ENCODE data around the gene ALDH3B2. TPM values are rescaled to one million over a fixed set of nuclear protein-coding genes. Genes with fewer than 3 reads are reported as not detected.

The ALDH3B2 gene
- total RNA-seq, 1 experiment from 2014 or later = not detected

- H3K9ac ChIP-seq (ENCODE audit: low read length) = no peak overlapping the region
- intact Hi-C loops (cut with micrococcal nuclease) = loop anchor here (10.0 kb wide), 1 partner anchor 157 kb away; no protein-coding TSS in a partner anchor
- RAD21 ChIA-PET (ENCODE audit: low non-redundant PET in 1 of 2, low total read pairs in 2 of 2, uncharacterized antibody in 2 of 2, unreplicated experiment in 2 of 2) = no interaction called here
- no TSS peak for BruUV-seq (replicated peaks)
- H3K27ac ChIP-seq (ENCODE audit: low read depth, low read length) = no peak overlapping the region
- no peak for ATAC-seq
- H3K4me2 ChIP-seq (ENCODE audit: low read length) = no peak overlapping the region
- no peaks in the 10 kb centered on the region for H3K36me3 ChIP-seq (ENCODE audit: control insufficient read depth in 1 of 2, insufficient read depth in 2 of 2, low read length in 2 of 2)
- no peaks in the 10 kb centered on the region for H3K9me2 ChIP-seq (ENCODE audit: insufficient read depth)
- H3K79me2 ChIP-seq (ENCODE audit: insufficient read depth, low read length) = no peaks in the 10 kb centered on the region
- POLR2A ChIA-PET = no interaction called here
- CTCF ChIA-PET = interaction anchor here (2.0 kb wide), 1 partner anchor 12 kb away, joined by 10 read pairs; no protein-coding TSS in a partner anchor
- peaks cover 2 to 17% of the 10 kb centered on the region in 2 experiments; a peak in 3 of 4 replicates for H3K4me1 ChIP-seq (ENCODE audit: control insufficient read depth in 1 of 2, insufficient read depth in 2 of 2, low read length in 2 of 2)
- no peak for DNase-seq (ENCODE audit: low read depth, low spot score)
- H2AFZ ChIP-seq (ENCODE audit: low read depth, low read length, poor library complexity, severe bottlenecking) = no peak overlapping the region
- TF ChIP-seq SIN3A (IDR thresholded peaks at IDR 0.05; ENCODE audit: low read depth) = no peak
- TF ChIP-seq FOSL1 (IDR thresholded peaks at IDR 0.05; ENCODE audit: low read depth) = no peak
- TF ChIP-seq EZH2phosphoT487 (IDR thresholded peaks at IDR 0.05; ENCODE audit: borderline replicate concordance) = no peak
- no peak for TF ChIP-seq ELF1 (IDR thresholded peaks at IDR 0.05; ENCODE audit: borderline replicate concordance, low read depth)
- no peak for TF ChIP-seq EZH2 (IDR thresholded peaks at IDR 0.05)
- no peak for TF ChIP-seq MAX (IDR thresholded peaks at IDR 0.05)
- TF ChIP-seq ZFX (IDR thresholded peaks at IDR 0.05) = no peak
- TF ChIP-seq ZNF274 (IDR thresholded peaks at IDR 0.05; ENCODE audit: low read depth, low read length) = no peak
- no peak for TF ChIP-seq YY1 (IDR thresholded peaks at IDR 0.05; ENCODE audit: extremely low read depth, insufficient replicate concordance, low read depth, low read length)
- no peak for TF ChIP-seq POLR2A (IDR thresholded peaks at IDR 0.05; ENCODE audit: borderline replicate concordance, extremely low read depth, insufficient read depth, insufficient read length)
- no peaks in the 10 kb centered on the region; a peak in 2 of 4 replicates for H3K9me3 ChIP-seq (ENCODE audit: control insufficient read depth in 1 of 2, insufficient read depth in 1 of 2, low read depth in 1 of 2, low read length in 2 of 2)
- H3K4me3 ChIP-seq (replicated peaks in 1 of 2; ENCODE audit: low read depth in 1 of 2, low read length in 2 of 2) = no peak overlapping the region
- no peaks in the 10 kb centered on the region for H4K20me1 ChIP-seq (ENCODE audit: insufficient read depth)
- no peaks in the 10 kb centered on the region for H3K27me3 ChIP-seq (ENCODE audit: insufficient read depth, low read length)
Measured at GRCh38 chr11:67647471-67647870, 27.0 kb downstream of the ALDH3B2 start.

All from HCT116 (cell line).